Kidney (tissue), 14 donors: ENCODE results near the gene NUDT3. TPM values are rescaled to one million over a fixed set of nuclear protein-coding genes. Genes with fewer than 3 reads are reported as not detected.
A peak's percentile ranks its signal among the peaks of the same experiment; 100 is the strongest.

Experiments used
- DNase-seq, 5 donors: peaks; one replicate each; pipeline ENCODE4 v3.0.0-alpha.2; 2013 to 2020
- FAIRE-seq: peaks from 2 replicates; lab custom pipeline; 2012; peaks lifted over from hg19 to GRCh38; lab: Jason Lieb, UNC
- H3K27ac ChIP-seq, 2 donors: one replicate each; pipeline ENCODE4 v1.7.0; 2013; ENCODE audit warnings: low read depth in 2 of 2, low read length in 2 of 2, inconsistent platforms in 1 of 2
- H3K27me3 ChIP-seq: one replicate; pipeline ENCODE4 v1.7.1; 2013; ENCODE audit warnings: low read length, inconsistent platforms; ENCODE audit not compliant: control insufficient read depth, insufficient read depth
- H3K36me3 ChIP-seq, 3 donors: one replicate each; pipeline versions ENCODE4 v1.7.0 to v1.7.1; 2013; ENCODE audit warnings: low read length in 3 of 3, control low read depth in 1 of 3, inconsistent platforms in 1 of 3; ENCODE audit not compliant: insufficient read depth in 3 of 3, control insufficient read depth in 2 of 3
- H3K4me1 ChIP-seq, 3 donors: one replicate each; pipeline versions ENCODE4 v1.7.0 to v1.7.1; 2013; ENCODE audit warnings: low read length in 3 of 3, inconsistent platforms in 1 of 3, low read depth in 1 of 3; ENCODE audit not compliant: control insufficient read depth in 2 of 3, insufficient read depth in 2 of 3
- H3K4me3 ChIP-seq, 3 donors: one replicate each; pipeline versions ENCODE4 v1.7.0 to v1.8.1; 2013; ENCODE audit warnings: low read length in 3 of 3, control low read depth in 1 of 3, inconsistent platforms in 1 of 3
- H3K9ac ChIP-seq, 3 donors: one replicate each; pipeline versions ENCODE4 v1.7.0 to v1.7.1; 2013; ENCODE audit warnings: low read length in 3 of 3, control low read depth in 1 of 3, inconsistent platforms in 1 of 3
- H3K9me3 ChIP-seq, 3 donors: one replicate each; pipeline versions ENCODE4 v1.7.0 to v1.7.1; 2013; ENCODE audit warnings: low read length in 3 of 3, control low read depth in 1 of 3, inconsistent platforms in 1 of 3; ENCODE audit not compliant: control insufficient read depth in 2 of 3, insufficient read depth in 1 of 3
- intact Hi-C: fragments of 100-400 bp; cut with DNase I; formaldehyde crosslinking; loops from one replicate; pipeline ENCODE4 v1.11.1; 2022
- polyA plus RNA-seq: library from polyadenylated mRNA; stranded (reverse); fragments of 350-450 nt; fragmentation: Illumina TruSeq; extraction: RNeasy Lipid Tissue Mini Kit (QIAGEN cat#74804); gene quantifications from one replicate; pipeline ENCODE4 v1.2.3, GENCODE V29; 2014; ENCODE audit warnings: low read depth, low replicate concordance; ENCODE audit not compliant: insufficient read depth
- total RNA-seq: library from RNA; stranded (reverse); fragmentation: NEBNext Ultra II Directional; extraction: Animal tissue kit (Norgen Biotek cat#: 25700); gene quantifications from one replicate; pipeline ENCODE4 v1.2.1, GENCODE V29; 2021
- TF ChIP-seq, protein P1 (sequence below): IDR thresholded peaks from 3 replicates; pipeline ENCODE4 v1.5.1; 2012; ENCODE audit warnings: mild to moderate bottlenecking, moderate library complexity, borderline replicate concordance; ENCODE audit not compliant: insufficient read depth; ENCODE audit errors: extremely low read depth
- donor health status: control.
- donor health status: control.
- donor health status: control.
- donor health status: control.
- donor health status: control.
- donor health status: DM: yes; HTN: yes; CAD: no.
- donor health status: Normal renal cell carcinoma (clear cell type).

NUDT3 gene
- total and polyA plus RNA-seq, 2 donors from 2014 or later: 17.7 to 53.8 TPM

DNA sequence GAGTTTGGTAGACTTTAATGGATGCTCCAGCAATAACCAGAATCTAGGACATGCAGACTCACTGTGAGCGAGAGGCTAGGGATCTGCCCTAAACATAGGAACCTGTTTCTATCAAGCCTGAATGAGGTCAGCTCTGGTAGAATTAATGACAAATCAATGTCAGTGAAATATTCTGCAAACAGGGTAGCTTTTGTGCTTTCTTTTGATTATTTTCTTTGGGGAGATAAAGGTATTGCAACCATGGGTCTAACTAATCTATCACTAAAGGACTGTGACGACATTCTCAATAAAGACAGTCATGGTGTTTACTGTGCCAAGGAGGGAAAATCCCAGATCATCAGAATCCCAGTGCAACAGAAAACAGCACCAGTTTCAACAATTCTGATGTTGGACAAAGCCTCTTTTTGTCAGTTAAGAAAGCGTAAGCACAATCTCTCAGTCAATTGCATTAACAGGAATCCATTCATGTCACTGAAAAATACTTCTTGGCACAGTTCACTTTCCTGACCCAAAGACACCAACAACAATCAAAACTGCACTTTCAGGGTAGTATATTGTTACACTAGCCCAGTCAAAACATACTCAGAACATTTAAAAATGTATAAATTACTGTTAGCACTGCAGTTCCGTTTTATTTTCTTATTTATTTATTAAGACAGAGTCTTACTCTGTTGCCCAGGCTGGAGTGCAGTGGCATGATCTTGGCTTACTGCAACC lies 106.9 kb downstream of the NUDT3 start:
- H3K4me3 ChIP-seq: no peak overlapping the region
- TF ChIP-seq, protein P1, sequence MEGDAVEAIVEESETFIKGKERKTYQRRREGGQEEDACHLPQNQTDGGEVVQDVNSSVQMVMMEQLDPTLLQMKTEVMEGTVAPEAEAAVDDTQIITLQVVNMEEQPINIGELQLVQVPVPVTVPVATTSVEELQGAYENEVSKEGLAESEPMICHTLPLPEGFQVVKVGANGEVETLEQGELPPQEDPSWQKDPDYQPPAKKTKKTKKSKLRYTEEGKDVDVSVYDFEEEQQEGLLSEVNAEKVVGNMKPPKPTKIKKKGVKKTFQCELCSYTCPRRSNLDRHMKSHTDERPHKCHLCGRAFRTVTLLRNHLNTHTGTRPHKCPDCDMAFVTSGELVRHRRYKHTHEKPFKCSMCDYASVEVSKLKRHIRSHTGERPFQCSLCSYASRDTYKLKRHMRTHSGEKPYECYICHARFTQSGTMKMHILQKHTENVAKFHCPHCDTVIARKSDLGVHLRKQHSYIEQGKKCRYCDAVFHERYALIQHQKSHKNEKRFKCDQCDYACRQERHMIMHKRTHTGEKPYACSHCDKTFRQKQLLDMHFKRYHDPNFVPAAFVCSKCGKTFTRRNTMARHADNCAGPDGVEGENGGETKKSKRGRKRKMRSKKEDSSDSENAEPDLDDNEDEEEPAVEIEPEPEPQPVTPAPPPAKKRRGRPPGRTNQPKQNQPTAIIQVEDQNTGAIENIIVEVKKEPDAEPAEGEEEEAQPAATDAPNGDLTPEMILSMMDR: no peak
- H3K9me3 ChIP-seq: no peaks in the 10 kb centered on the region
- H3K36me3 ChIP-seq: peaks cover 0 to 4% (median 2%) of the 10 kb centered on the region in 3 donors
- no peak for FAIRE-seq
- no peak overlapping the region for H3K9ac ChIP-seq
- H3K4me1 ChIP-seq: peaks cover 0 to 2% (median 0%) of the 10 kb centered on the region in 3 donors
- H3K27ac ChIP-seq: no peak overlapping the region
- DNase-seq: no peak
- intact Hi-C loops: no loop called here
- no peaks in the 10 kb centered on the region for H3K27me3 ChIP-seq

GRCh38 chr6:34284563-34285447 lies 107.7 kb downstream of the NUDT3 start:
- Histone ChIP-seq H3K4me3 (no peak overlapping the region), H3K27ac (no peak overlapping the region), H3K9ac (no peak overlapping the region), H3K27me3 (no peaks in the 10 kb centered on the region), H3K9me3 (no peaks in the 10 kb centered on the region), H3K4me1 (peaks cover 0 to 2% (median 0%) of the 10 kb centered on the region in 3 donors), H3K36me3 (peaks cover 0 to 4% (median 2%) of the 10 kb centered on the region in 3 donors)
- FAIRE-seq (no peak), DNase-seq (peak in 1 of 5 donors; percentile 85)
- intact Hi-C loops: no loop called here
- TF ChIP-seq, protein P1: no peak

DNA sequence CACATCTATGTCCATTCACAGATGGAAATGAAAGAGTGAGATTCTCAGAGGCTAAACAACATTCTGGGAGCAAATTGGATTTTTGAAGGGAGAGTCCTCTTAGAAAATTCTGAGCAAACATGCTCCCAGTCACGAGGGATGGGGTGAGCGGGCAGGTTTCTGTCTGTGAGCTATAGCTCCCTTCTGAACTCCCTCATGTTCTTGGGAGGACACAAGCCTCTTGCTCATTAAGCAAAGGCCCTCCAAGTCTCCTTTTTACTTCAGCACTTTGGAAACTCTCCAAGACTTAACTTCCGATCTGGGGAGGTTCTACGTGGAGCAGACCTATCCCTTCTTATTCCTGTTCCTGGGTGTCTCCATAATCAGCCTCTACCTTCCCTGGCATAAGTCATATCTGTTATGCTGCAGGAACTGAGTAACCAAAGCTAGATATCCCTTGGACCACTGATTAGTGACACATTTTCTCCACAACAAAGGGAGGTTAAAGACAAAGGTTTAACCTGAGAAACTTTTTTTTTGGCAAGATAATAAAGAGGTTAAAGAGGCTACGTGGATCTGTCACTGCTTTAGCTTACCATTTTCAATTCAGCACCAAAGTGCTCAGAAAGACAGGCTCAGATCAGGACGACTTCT lies 110.7 kb downstream of the NUDT3 start:
- Histone ChIP-seq H3K27ac (no peak overlapping the region), H3K9me3 (no peaks in the 10 kb centered on the region), H3K4me1 (peaks cover 0 to 6% (median 0%) of the 10 kb centered on the region in 3 donors), H3K9ac (no peak overlapping the region), H3K27me3 (no peaks in the 10 kb centered on the region), H3K36me3 (peaks cover 0 to 4% (median 0%) of the 10 kb centered on the region in 3 donors), H3K4me3 (no peak overlapping the region)
- no peak for DNase-seq
- intact Hi-C loops: no loop called here
- FAIRE-seq: no peak
- TF ChIP-seq, protein P1: no peak
